Osteoblast (primary cell): Measurements from ENCODE around the gene SIAE. TPM values are rescaled to one million over a fixed set of nuclear protein-coding genes. Genes with fewer than 3 reads are reported as not detected.
"Not testable (repeated sequence)": the region's sequence is repeated elsewhere in the genome, so short reads cannot be mapped to it uniquely, and the experiment has no call there.

Source experiments
- DNase-seq: peaks from one replicate; pipeline ENCODE4 v3.0.0; 2011; ENCODE audit warnings: low spot score, mixed read lengths; ENCODE audit not compliant: insufficient read length; ENCODE audit errors: missing footprints
- H2AFZ ChIP-seq: 2 replicates; pipeline ENCODE4 v1.6.0; 2011; ENCODE audit warnings: mild to moderate bottlenecking, low read length
- H3K27ac ChIP-seq: 2 replicates; pipeline ENCODE4 v1.5.1; 2011; ENCODE audit warnings: mild to moderate bottlenecking, low read depth, low read length, moderate library complexity
- H3K27me3 ChIP-seq: 2 replicates; pipeline ENCODE4 v1.6.0; 2012; ENCODE audit warnings: mild to moderate bottlenecking, control low read depth, inconsistent platforms, low read length, moderate library complexity; ENCODE audit not compliant: insufficient read depth
- H3K36me3 ChIP-seq: 2 replicates; pipeline ENCODE4 v1.5.1; 2011; ENCODE audit warnings: mild to moderate bottlenecking, low read length, control low read depth, moderate library complexity; ENCODE audit not compliant: insufficient read depth
- H3K4me1 ChIP-seq: 2 replicates; pipeline ENCODE4 v1.5.1; 2011; ENCODE audit warnings: mild to moderate bottlenecking, low read length, control low read depth, moderate library complexity; ENCODE audit not compliant: insufficient read depth
- H3K4me2 ChIP-seq: 2 replicates; pipeline ENCODE4 v1.6.0; 2011; ENCODE audit warnings: mild to moderate bottlenecking, low read length; ENCODE audit not compliant: insufficient read depth
- H3K4me3 ChIP-seq: fragments of 200-600 bp; sonication (generic); 3 replicates; pipeline ENCODE4 v1.5.1; 2012; ENCODE audit warnings: mild to moderate bottlenecking, low read length, inconsistent platforms; ENCODE audit not compliant: insufficient read depth
- H3K79me2 ChIP-seq: 2 replicates; pipeline ENCODE4 v1.6.0; 2012; ENCODE audit warnings: mild to moderate bottlenecking, low read length, control low read depth, inconsistent platforms; ENCODE audit not compliant: insufficient read depth
- H3K9me3 ChIP-seq: 2 replicates; pipeline ENCODE4 v1.5.1; 2011; ENCODE audit warnings: low read depth, low read length, control low read depth
- H4K20me1 ChIP-seq: 2 replicates; pipeline ENCODE4 v1.6.0; 2012; ENCODE audit warnings: mild to moderate bottlenecking, low read length, control low read depth; ENCODE audit not compliant: insufficient read depth
- CTCF ChIP-seq: IDR thresholded peaks from 2 replicates; pipeline ENCODE4 v1.5.1; 2011; ENCODE audit warnings: mild to moderate bottlenecking, low read depth, low read length, moderate library complexity; ENCODE audit errors: extremely low read depth
- total RNA-seq: library from RNA; depleted of rRNA; stranded (reverse); fragments of >200 nt; gene quantifications from 2 replicates; pipeline ENCODE4 v1.2.3, GENCODE V29; 2012

SIAE gene
- total RNA-seq, 1 donor: 10.5 TPM

DNA sequence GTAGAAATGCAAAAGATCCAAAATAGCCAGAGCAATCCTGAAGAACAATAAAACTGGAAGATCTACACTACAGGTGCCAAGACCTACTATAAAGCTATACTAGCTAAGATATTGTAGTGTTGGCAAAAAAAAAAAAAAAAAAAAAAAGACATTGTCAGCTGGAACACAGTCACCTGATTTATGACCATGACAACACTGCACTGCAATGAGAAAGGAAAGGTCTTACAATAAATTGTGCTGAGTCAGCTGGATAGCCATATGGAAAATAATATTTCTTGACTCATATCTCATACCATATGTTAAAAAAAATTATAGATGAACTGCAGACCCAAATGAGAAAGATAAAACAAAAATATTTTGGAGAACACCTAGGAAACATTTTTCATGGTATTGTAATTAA, 65.4 kb downstream of the SIAE start:
- Histone ChIP-seq H3K4me1 (no peaks in the 10 kb centered on the region), H4K20me1 (no peaks in the 10 kb centered on the region), H3K79me2 (no peaks in the 10 kb centered on the region), H3K36me3 (no peaks in the 10 kb centered on the region), H3K9me3 (no peaks in the 10 kb centered on the region), H3K4me3 (no peak overlapping the region), H3K27ac (no peak overlapping the region), H2AFZ (no peak overlapping the region), H3K27me3 (no peaks in the 10 kb centered on the region), H3K4me2 (no peak overlapping the region)
- no peak for TF ChIP-seq CTCF
- DNase-seq: no peak

DNA sequence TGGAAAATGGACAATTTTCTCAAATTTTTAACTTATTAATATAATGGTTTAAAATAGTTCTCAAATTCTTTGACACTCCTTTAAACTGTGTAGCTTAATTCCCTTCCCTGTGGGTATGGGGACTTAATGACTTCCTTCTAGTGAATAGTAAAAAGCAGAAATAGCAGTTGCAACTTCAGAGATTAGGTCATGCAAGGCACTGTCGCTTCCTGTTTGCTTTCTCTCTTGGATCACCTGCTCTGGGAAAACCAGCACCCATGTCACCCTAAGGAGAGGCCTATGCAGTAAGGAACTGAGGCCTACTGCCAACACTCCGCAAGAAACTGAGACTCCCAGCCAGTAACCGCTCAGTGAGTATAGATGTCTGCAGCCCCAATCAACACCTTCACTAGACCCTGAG, 67.8 kb downstream of the SIAE start:
- no peaks in the 10 kb centered on the region for H3K27me3 ChIP-seq
- H2AFZ ChIP-seq: no peak overlapping the region
- no peaks in the 10 kb centered on the region for H4K20me1 ChIP-seq
- H3K4me1 ChIP-seq: no peaks in the 10 kb centered on the region
- H3K79me2 ChIP-seq: no peaks in the 10 kb centered on the region
- H3K4me3 ChIP-seq: no peak overlapping the region
- no peak overlapping the region for H3K4me2 ChIP-seq
- no peaks in the 10 kb centered on the region for H3K9me3 ChIP-seq
- no peak for DNase-seq
- no peak overlapping the region for H3K27ac ChIP-seq
- H3K36me3 ChIP-seq: no peaks in the 10 kb centered on the region
- no peak for TF ChIP-seq CTCF

DNA sequence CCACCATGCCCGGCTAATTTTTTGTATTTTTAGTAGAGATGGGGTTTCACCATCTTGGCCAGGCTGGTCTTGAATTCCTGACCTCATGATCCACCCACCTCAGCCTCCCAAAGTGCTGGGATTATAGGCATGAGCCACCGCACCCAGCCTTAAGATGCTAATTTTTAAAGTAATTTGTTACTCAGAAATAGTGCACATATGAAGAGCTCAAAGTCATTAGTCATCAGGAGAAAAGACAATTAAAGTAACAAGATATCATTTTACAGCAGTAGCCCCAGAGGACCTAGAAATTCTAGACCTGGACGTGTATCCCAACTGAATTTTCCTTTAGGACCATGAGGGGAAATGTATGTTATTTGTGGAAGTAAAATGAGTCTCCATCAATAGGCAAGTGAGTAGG, 70.8 kb downstream of the SIAE start:
- not testable (repeated sequence) for H2AFZ ChIP-seq, DNase-seq, H3K4me1 ChIP-seq, H3K9me3 ChIP-seq, H3K27me3 ChIP-seq, H3K4me3 ChIP-seq, H3K4me2 ChIP-seq, H3K36me3 ChIP-seq, H4K20me1 ChIP-seq, H3K27ac ChIP-seq, H3K79me2 ChIP-seq

DNA sequence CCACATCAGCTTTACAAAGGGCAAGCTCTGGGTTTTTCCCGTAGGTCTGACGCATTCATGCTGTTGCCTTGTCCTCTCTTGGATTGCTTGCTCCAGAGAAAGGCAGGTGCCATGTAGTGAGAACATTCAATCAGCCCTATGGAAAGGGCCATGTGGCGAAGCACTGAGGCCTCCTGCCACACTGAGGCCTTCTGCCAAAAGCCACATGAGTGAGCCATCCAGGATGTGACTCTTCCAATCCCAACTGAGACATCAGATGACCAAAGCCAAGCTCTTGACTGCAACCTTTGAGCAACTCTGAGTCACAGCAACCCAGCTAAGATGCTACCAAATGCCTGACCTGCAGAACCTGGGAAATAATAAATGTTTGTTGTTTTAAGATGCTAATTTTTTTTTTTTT, 71.3 kb downstream of the SIAE start:
- no peak for DNase-seq
- no peaks in the 10 kb centered on the region for H3K9me3 ChIP-seq
- no peak overlapping the region for H3K27ac ChIP-seq
- H3K36me3 ChIP-seq: no peaks in the 10 kb centered on the region
- H3K4me3 ChIP-seq: no peak overlapping the region
- H3K27me3 ChIP-seq: peaks cover 3% of the 10 kb centered on the region
- no peaks in the 10 kb centered on the region for H4K20me1 ChIP-seq
- H3K4me2 ChIP-seq: no peak overlapping the region
- H3K4me1 ChIP-seq: no peaks in the 10 kb centered on the region
- no peak for TF ChIP-seq CTCF
- H3K79me2 ChIP-seq: no peaks in the 10 kb centered on the region
- no peak overlapping the region for H2AFZ ChIP-seq
